ENCODE measurements around the gene MARCOL. TPM values are rescaled to one million over a fixed set of nuclear protein-coding genes. Genes with fewer than 3 reads are reported as not detected.

The MARCOL gene, protein sequence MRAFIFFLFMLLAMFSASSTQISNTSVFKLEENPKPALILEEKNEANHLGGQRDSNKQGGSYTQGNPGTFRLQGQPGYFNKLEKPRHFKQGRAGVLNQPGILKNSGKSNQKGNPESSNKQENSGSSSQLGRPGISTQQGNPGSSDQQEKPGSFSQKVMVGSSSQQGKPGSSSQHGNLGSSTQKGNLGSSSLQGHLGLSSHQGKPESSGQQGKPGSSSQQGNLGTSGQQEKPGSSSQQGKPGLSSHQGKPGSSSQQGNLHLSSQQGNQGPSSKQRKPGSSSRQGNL
- total RNA-seq: not detected

DNA sequence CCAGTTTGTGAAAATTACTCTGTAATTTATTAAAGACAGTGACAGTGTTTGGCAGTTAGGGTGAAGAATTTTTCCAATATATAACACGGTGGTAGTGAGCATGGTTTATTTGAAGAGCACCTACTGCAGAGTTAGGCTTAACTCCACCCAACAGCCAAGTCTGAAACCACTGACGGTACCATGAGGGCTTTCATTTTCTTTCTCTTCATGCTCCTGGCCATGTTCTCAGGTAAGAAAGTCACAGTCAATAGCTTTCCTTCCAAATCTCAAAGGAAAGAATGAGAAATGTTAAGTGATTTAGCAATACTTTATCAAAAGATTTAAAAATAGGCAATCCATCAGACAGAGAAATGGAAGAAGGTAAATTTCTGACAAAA is at the start of gene MARCOL:
Gene MARCOL, plus strand, starts transcription at position 108 of the 377 bp plus-strand sequence. Its CDS starts 73 bp downstream, at position 181.
- H3K9me3 Mint-ChIP-seq: no peaks in the 10 kb centered on the region
- DNase-seq (ENCODE audit: low spot score in 2 of 2) (no peak), ATAC-seq (no peak)
- no peak within 1 kb of the TSS for H3K27ac Mint-ChIP-seq
- H3K36me3 Mint-ChIP-seq: no peaks in the 10 kb centered on the region

DNA sequence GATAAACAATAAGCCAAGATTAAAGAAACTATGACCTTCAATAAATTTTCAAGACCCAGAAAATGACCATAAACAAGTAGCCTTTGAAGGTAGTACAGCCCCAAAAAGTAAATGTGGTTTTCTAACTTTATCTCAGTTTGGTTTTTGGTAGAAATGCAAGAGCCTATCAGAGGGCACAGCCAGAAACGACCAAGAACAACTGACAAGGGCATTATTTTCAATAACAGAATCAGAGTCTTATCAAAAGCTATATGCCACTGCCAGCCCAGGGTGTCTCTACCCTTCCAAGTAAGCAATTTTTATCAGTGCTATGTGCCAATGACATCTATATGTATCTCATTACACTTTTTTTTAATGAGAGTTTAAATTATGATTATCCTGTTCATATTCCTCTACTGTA is 47.3 kb upstream of the MARCOL start:
- Mint-ChIP-seq H3K36me3 (no peaks in the 10 kb centered on the region), H3K27ac (no peak overlapping the region), H3K9me3 (no peaks in the 10 kb centered on the region)
- no peak for DNase-seq (ENCODE audit: low spot score in 2 of 2)
- no peak for ATAC-seq

DNA sequence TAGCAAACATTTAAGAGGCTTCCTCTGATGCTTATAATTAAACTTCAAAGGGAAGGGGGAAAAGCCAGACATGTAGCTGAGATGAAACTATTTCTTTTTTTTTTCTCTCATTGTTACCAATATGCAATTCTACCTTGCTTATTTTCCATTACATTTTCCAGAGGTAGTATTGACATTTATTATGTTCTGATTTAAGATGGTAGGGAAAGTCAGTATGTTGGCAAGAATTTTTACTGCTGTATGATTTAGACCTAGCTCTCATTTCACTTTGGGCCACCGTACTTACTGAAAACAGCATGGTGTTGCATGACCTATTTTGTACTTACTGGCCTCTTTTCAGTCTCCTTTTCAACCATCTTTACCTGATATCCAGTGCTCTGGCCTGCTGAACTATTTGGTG is 45.1 kb upstream of the MARCOL start:
- DNase-seq (ENCODE audit: low spot score in 2 of 2): no peak
- Mint-ChIP-seq H3K36me3 (no peaks in the 10 kb centered on the region), H3K9me3 (no peaks in the 10 kb centered on the region), H3K27ac (no peak overlapping the region)
- ATAC-seq: no peak

DNA sequence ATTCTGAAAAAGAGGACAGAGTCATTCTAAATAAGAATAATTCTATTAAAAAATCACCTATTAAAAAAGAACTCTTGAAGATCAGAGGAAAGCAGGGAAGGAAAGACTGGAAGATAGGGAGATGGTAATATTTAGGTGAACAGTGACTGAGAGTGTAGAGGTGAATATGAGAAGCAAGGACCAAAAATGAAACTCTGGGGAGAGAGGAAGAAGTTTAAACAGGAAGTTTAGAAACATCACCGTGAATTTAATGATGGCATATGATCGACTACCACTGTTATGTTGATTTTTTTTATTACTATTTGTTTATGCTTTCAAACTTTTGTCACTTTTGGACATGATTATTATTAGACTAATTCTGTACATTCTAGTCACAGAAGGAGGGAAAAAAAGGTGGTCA is 37.2 kb upstream of the MARCOL start:
- no peaks in the 10 kb centered on the region for H3K36me3 Mint-ChIP-seq

DNA sequence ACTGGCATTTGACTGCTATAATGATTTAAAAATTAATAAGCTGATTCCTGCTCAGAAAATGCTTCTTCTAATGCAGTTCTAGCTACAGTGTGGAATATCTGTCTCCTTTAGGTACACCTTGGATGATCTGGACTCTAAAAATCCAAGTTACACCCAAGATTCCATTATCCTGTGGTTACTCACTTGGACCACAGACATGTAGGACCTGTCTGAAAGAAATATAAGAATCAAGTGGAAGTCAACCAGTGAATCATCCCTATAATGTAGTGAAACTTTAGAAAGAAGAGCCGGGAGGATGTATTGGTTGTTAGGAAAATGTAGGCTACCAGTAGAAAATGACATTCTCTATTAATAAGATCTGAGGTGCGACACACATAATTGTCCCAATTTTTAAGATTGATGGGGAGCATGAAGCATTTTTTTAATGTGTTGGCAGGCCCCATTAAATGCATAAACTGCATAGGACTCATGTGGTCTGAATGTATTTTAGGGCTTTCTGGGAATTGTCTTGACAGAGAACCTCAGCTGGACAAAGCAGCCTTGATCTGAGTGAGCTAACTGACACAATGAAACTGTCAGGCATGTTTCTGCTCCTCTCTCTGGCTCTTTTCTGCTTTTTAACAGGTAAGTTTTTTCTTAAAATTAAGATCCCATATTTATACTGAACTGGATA is 35.7 kb upstream of the MARCOL start, which contains the start of gene SPINK6:
Gene SPINK6, plus strand, starts transcription at position 512 of the 673 bp plus-strand sequence. Its CDS starts 55 bp downstream, at position 567.
- ATAC-seq (no peak), DNase-seq (ENCODE audit: low spot score in 2 of 2) (no peak)
- no peaks in the 10 kb centered on the region for H3K36me3 Mint-ChIP-seq
- H3K9me3 Mint-ChIP-seq: no peaks in the 10 kb centered on the region
- no peak within 1 kb of the TSS for H3K27ac Mint-ChIP-seq

More for the DNA sequence above, 37.2 kb upstream of the MARCOL start:
- H3K27ac Mint-ChIP-seq: no peak overlapping the region
- DNase-seq (ENCODE audit: low spot score in 2 of 2) (no peak), ATAC-seq (no peak)
- no peaks in the 10 kb centered on the region for H3K9me3 Mint-ChIP-seq

DNA sequence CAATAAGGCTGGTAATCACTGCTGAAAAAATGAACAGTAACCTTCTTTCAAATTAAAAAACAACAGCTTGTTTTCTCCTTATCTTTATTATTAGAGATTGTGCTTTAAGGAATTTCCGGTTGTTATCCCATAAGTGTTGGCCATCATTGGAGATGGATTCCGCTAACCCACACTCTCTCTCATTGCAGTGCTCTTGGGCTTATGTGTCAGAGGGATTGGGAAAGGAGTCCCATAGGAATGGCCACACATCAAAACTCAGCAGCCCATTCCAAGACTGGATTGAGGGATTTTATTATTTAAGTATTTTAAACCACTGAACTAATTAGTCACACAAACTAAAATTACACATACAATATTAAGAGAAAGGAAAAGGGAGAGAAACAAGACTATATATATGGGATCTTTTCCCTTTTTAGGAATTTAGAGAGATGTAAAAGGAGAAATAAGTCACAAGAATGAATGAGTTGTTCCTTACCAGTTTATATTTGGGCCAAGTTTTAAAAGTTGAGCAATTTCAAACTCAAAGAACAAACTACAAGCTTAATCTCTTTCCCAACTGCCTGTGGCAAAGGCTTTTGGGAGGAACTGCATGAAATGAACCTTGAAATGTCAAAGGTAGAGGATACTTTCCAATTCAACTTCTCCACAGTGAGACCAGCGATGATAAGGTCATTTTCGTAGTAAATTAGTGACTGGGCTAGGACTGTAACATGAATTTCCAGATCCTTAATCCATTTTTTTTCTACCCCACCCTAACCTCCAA is 33.1 kb upstream of the MARCOL start:
- ATAC-seq (no peak), DNase-seq (ENCODE audit: low spot score in 2 of 2) (no peak)
- Mint-ChIP-seq H3K36me3 (no peaks in the 10 kb centered on the region), H3K27ac (no peak overlapping the region), H3K9me3 (no peaks in the 10 kb centered on the region)

DNA sequence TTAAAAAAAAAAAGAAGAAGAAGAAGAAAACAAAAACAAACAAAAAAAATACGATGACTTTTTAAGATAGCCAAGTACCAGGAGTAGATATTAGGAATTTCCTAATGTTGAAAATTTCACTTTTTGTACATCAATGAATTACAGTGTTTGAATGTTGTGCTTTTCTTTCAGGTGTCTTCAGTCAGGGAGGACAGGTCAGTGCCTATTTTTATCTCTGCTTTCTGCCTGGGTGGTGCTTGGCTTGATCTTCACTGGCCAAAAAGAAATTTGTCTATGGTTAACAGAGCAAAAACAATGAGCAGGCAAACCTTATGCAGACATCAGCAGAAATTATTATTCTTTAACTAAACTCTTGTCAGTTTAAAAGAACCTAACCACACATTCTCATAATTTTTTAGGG is 32.5 kb upstream of the MARCOL start:
- ATAC-seq (no peak), DNase-seq (ENCODE audit: low spot score in 2 of 2) (no peak)
- Mint-ChIP-seq H3K36me3 (no peaks in the 10 kb centered on the region), H3K27ac (no peak overlapping the region), H3K9me3 (no peaks in the 10 kb centered on the region)

DNA sequence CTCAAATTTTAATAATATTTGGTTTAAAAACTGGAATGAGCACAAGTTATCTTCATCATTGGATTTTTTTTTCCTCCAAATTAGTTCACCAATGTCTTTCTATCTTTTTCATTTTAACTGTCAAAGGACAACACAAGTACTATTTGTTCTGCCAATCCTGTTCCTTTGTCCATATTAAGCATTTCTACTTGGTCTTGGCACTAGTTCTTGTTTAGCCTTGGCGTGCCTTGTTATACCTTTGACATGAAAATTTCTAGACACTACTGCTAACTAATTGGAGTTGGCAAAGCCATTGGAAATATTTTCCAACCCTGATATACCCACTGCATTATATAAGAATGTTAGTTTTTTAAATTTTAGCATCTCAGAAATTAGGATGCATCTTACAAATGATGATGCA is 31.7 kb upstream of the MARCOL start:
- ATAC-seq (no peak), DNase-seq (ENCODE audit: low spot score in 2 of 2) (no peak)
- no peaks in the 10 kb centered on the region for H3K9me3 Mint-ChIP-seq
- no peaks in the 10 kb centered on the region for H3K36me3 Mint-ChIP-seq
- H3K27ac Mint-ChIP-seq: no peak overlapping the region

DNA sequence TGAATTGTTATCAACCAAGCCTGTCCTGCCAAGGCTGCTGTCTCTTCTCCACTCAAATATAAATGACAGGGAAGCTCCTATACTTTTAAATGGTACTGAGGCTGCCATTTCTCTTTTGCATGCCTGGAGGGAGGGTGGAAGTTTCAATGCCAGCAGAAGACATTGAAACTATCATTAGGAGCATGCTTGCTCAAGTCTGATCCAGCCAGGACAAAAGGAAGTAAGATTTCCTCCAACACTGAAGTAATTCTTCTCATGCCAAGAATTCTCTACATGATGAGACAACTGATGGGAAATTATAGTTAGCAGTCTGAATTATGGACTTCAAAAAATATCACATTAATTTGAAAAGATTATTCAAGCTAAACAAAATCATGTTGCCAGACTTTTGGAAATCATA is 30.1 kb upstream of the MARCOL start:
- H3K36me3 Mint-ChIP-seq: no peaks in the 10 kb centered on the region
- no peaks in the 10 kb centered on the region for H3K9me3 Mint-ChIP-seq
- ATAC-seq (no peak), DNase-seq (ENCODE audit: low spot score in 2 of 2) (no peak)
- no peak overlapping the region for H3K27ac Mint-ChIP-seq

DNA sequence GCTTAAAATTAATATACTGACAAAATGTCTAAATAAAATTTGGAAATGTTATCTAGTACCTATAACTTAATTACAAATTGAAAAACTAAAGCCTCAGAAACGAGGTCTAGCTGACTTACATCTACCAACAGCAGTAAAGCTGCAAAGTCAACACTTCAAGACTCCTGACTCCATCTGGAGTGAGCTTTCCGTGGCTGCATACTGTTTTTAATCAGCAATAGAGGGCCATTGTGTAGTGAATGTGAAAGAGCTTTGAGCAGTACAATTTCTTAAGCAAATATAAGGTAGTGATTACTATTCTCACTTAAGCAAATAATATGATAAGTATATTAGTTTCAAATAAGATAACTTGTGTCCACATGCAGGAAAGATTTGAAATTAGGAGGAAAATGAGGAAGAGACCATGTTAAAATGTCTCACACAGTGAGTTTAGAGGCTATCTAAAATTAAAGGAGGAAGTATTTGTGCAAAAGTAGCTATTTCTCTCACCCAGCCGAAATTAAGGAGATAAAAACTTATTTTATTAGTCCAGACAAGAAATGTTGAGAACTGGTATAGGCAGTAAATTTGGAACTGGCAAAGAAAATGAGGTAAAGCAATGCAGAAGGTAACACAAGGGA is 29.1 kb upstream of the MARCOL start:
- H3K27ac Mint-ChIP-seq: no peak overlapping the region
- ATAC-seq: no peak
- no peak for DNase-seq (ENCODE audit: low spot score in 2 of 2)
- H3K36me3 Mint-ChIP-seq: no peaks in the 10 kb centered on the region
- no peaks in the 10 kb centered on the region for H3K9me3 Mint-ChIP-seq

DNA sequence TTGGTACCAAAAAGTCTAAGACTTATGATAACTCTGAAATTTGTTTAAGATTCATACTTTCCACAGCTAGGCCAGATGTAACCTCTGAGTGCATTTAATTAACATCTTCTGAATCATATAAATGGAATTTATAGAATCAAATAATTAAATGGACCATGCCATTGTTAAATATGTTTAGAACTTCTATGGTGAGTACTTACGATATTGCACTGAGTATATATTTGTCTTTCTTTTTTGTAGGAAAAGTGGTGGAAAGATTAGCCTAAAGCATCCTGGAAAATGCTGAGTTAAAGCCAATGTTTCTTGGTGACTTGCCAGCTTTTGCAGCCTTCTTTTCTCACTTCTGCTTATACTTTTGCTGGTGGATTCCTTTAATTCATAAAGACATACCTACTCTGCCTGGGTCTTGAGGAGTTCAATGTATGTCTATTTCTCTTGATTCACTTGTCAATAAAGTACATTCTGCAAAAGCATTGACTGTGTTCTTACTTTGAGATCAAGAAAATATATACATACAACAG is 23.6 kb upstream of the MARCOL start:
- ATAC-seq: no peak
- DNase-seq (ENCODE audit: low spot score in 2 of 2): no peak
- Mint-ChIP-seq H3K27ac (no peak overlapping the region), H3K9me3 (no peaks in the 10 kb centered on the region), H3K36me3 (no peaks in the 10 kb centered on the region)

DNA sequence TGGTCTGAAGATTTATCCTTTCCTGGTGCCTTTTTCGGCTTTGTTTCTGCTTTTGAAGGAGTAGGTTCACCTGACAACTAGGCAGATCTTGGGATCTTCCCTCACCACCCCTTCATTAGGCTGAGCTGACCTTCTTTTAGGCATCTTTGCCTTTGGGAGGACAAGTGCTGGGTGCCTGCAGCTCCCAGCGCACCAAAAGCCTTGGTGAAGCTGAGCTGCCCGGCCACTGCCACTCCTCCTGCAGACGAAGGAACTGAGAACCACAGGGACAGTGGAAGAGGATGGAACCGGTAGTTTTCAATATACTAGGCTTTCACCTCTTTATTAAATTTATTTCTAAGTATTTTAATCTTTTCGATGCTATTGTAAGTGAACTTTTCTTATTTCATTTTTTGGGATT is 16.8 kb upstream of the MARCOL start:
- Mint-ChIP-seq H3K27ac (no peak overlapping the region), H3K36me3 (peaks cover 0 to 5% of the 10 kb centered on the region in 2 donors), H3K9me3 (no peaks in the 10 kb centered on the region)
- no peak for ATAC-seq
- no peak for DNase-seq (ENCODE audit: low spot score in 2 of 2)

DNA sequence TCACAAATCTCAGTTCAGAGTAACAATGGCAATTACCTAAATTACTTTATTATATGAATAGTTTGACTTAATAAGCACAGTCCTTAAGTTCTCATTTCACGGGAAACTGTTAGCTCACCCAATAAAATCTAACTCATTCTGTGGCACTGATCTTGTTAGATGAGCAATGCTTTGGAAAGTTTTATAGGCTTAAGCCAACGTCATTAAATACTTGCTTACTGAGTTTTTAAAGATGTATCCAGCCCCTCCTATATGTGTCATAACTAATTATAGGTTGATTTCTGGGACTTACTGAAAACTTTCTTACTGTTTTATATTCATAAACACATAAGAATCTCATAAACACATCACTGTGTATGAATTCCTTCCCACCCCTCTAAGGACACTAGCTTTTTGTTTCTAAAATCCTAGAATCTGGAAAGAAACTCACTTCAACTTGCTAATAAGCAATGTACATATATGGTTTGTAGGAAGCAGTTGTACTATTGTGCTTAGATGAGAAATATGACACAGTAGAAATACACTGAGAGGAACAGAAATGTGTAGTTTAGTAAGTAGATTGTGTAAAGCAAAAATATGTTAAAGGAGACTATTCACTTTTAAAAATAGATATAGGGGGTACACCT is 14.1 kb upstream of the MARCOL start:
- Mint-ChIP-seq H3K36me3 (peaks cover 0 to 5% of the 10 kb centered on the region in 2 donors), H3K9me3 (no peaks in the 10 kb centered on the region), H3K27ac (no peak overlapping the region)
- DNase-seq (ENCODE audit: low spot score in 2 of 2) (no peak), ATAC-seq (no peak)

DNA sequence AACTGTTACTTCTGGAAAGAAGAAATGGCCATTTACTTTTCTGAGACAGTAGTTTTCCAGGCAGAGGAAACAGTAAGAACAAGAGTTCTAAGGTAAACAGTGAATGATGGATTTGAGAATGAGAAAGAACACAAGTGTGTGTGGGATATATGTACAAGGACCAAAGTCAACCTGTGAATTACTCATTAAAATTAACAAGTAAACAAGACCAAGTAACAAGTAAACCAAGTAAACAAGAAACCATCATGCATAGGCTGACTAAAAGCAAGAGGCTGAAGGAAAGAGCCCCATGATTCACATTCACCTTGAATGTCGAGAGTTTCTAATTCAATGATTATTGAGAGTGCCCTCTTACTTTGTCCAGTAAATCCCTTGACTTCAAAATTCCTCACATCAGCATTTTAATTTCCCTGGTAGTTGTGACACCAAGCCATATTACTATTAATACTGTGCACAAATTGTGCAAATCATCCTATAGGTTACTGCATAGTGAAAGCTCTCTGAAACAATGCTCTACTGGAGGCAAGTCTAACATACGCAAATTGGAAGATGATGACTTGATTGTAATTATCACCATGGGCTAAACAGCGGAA is 9.8 kb upstream of the MARCOL start:
- Mint-ChIP-seq H3K27ac (no peak overlapping the region), H3K36me3 (peaks cover 0 to 5% of the 10 kb centered on the region in 2 donors), H3K9me3 (no peaks in the 10 kb centered on the region)
- peak in 1 of 2 donors; percentile 40 for ATAC-seq
- DNase-seq (ENCODE audit: low spot score in 2 of 2): no peak

DNA sequence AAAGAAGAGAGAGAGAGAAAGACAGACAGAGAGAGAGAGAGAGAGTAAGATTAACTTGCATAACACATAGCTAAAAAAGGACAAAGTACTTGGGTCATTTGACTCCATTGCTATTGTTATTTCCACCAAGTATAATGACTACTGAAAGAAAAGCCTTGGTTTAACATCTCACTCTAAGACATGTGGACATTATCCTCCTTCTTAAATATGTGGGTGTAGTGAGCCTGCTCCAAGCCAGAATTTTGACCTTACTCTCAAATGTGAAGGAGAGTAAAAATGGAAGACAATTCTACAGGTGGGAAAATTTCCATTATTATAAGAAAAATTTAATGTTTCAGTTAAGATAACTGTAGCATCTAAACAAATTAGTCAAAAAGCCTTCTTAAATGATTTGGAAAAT is 8.5 kb upstream of the MARCOL start:
- ATAC-seq: no peak
- DNase-seq (ENCODE audit: low spot score in 2 of 2): no peak
- no peak overlapping the region for H3K27ac Mint-ChIP-seq
- H3K36me3 Mint-ChIP-seq: peaks cover 0 to 5% of the 10 kb centered on the region in 2 donors
- H3K9me3 Mint-ChIP-seq: no peaks in the 10 kb centered on the region

DNA sequence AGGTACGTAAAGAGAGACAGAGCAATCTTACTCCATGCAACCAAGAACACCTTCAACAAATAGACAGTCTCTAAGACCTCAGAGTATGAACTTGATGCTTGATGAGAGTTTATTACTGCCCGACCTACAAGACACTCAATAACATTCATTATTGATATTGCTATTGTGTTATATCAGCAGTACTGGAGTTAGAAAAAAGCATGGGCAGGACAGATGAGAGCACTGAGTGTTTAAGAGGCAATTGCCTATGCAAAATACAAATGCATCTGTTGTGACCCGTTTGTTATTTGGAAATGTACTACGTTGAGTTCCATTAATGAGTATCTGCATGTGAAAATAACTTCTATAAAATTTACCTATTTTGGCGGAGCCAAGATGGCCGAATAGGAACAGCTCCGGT is 8.1 kb upstream of the MARCOL start:
- H3K9me3 Mint-ChIP-seq: no peaks in the 10 kb centered on the region
- ATAC-seq: no peak
- DNase-seq (ENCODE audit: low spot score in 2 of 2): no peak
- no peak overlapping the region for H3K27ac Mint-ChIP-seq
- H3K36me3 Mint-ChIP-seq: peaks cover 0 to 4% of the 10 kb centered on the region in 2 donors

Measured in activated naive CD4-positive, alpha-beta T cell treated with anti-CD3 and anti-CD28 coated beads, Interleukin-2, amount 50 U/mL, for 72 hours (primary cell).